HG02642 (cell line): ENCODE data around the gene PTOV1.

Experiments used
- ATAC-seq: cut with Tn5 transposase; IDR thresholded peaks from one replicate; pipeline ENCODE4 v1.9.1; 2021; ENCODE audit warnings: mild to moderate bottlenecking; ENCODE audit not compliant: unreplicated experiment, poor library complexity

The PTOV1 gene

GRCh38 chr19:49907745-49908446 is 56.9 kb downstream of the PTOV1 start:
- peak; percentile 32 for ATAC-seq

- ATAC-seq = no peak
These were observed 57.8 kb downstream of the PTOV1 start for GRCh38 chr19:49908480-49909420.

GRCh38 chr19:49910179-49910578 is 59.2 kb downstream of the PTOV1 start:
- ATAC-seq = no peak
